Activated B cell treated with CpG ODN at 0.5 μM for 24 hours (primary cell): ENCODE results near the gene KCNJ9. TPM values are rescaled to one million over a fixed set of nuclear protein-coding genes. Genes with fewer than 3 reads are reported as not detected.

Source experiments
- ATAC-seq: fragments of 200-7000 bp; cut with Tn5 transposase; one replicate; pipeline ENCODE4 v1.10.0; 2021; ENCODE audit warnings: low read depth, mild to moderate bottlenecking, moderate library complexity
- CTCF ChIA-PET: fragments of 350-600 bp; sonication (Branson Sonifier 250); formaldehyde crosslinking; loops from one replicate; lab custom pipeline; 2021; ENCODE audit warnings: antibody characterized with exemption; lab: Charles Lee
- POLR2A ChIA-PET: fragments of 350-600 bp; sonication (Branson Sonifier 250); formaldehyde crosslinking; loops from one replicate; lab custom pipeline; 2021; ENCODE audit warnings: antibody characterized with exemption; lab: Charles Lee
- DNase-seq: peaks from one replicate; pipeline ENCODE4 v3.0.0; 2022
- H3K27ac Mint-ChIP-seq: one replicate; pipeline ENCODE4 v1.8.0; 2020; ENCODE audit warnings: mixed read lengths
- H3K27me3 Mint-ChIP-seq: one replicate; pipeline ENCODE4 v1.8.0; 2021; ENCODE audit warnings: mixed read lengths
- H3K36me3 Mint-ChIP-seq: one replicate; pipeline ENCODE4 v1.8.0; 2021; ENCODE audit warnings: low read depth, mixed read lengths
- H3K4me1 Mint-ChIP-seq: one replicate; pipeline ENCODE4 v1.8.0; 2021; ENCODE audit warnings: mixed read lengths
- H3K4me3 Mint-ChIP-seq: one replicate; pipeline ENCODE4 v1.8.0; 2020; ENCODE audit warnings: mild to moderate bottlenecking, mixed read lengths
- H3K9me3 Mint-ChIP-seq: one replicate; pipeline ENCODE4 v1.8.0; 2020; ENCODE audit warnings: mixed read lengths
- CTCF ChIP-seq: fragments of 200-600 bp; IDR thresholded peaks from one replicate; pipeline ENCODE4 v1.8.0; 2022; ENCODE audit warnings: antibody characterized with exemption, mild to moderate bottlenecking
- intact Hi-C: fragments of 100-400 bp; cut with micrococcal nuclease; formaldehyde crosslinking; loops from one replicate; pipeline ENCODE4 v1.15.1; 2024
- total RNA-seq: library from RNA; stranded (reverse); gene quantifications from 2 replicates; pipeline ENCODE4 v1.2.3, GENCODE V29; 2022

Gene KCNJ9
- total RNA-seq, 1 donor from 2014 or later, result not detected

- ATAC-seq (no peak), DNase-seq (no peak)
- ChIA-PET CTCF (no interaction called here), POLR2A (no interaction called here)
- H3K9me3 Mint-ChIP-seq, result no peaks in the 10 kb centered on the region
- intact Hi-C loops, result no loop called here
- no peaks in the 10 kb centered on the region for H3K36me3 Mint-ChIP-seq
- TF ChIP-seq CTCF, result no peak
- peaks cover 12% of the 10 kb centered on the region for H3K27me3 Mint-ChIP-seq
- no peak overlapping the region for H3K27ac Mint-ChIP-seq
- H3K4me3 Mint-ChIP-seq, result no peak overlapping the region
- no peaks in the 10 kb centered on the region for H3K4me1 Mint-ChIP-seq
Measured at GRCh38 chr1:160129966-160130365, 48.6 kb downstream of the KCNJ9 start.

- no peak overlapping the region for H3K27ac Mint-ChIP-seq
- DNase-seq, result no peak
- no peaks in the 10 kb centered on the region for H3K9me3 Mint-ChIP-seq
- H3K4me1 Mint-ChIP-seq, result no peaks in the 10 kb centered on the region
- ChIA-PET POLR2A (no interaction called here), CTCF (no interaction called here)
- H3K36me3 Mint-ChIP-seq, result no peaks in the 10 kb centered on the region
- H3K4me3 Mint-ChIP-seq, result no peak overlapping the region
- TF ChIP-seq CTCF, result no peak
- peaks cover 14% of the 10 kb centered on the region for H3K27me3 Mint-ChIP-seq
- intact Hi-C loops, result no loop called here
- ATAC-seq, result no peak
Measured at GRCh38 chr1:160130486-160130885, 49.1 kb downstream of the KCNJ9 start.

- TF ChIP-seq CTCF, result no peak
- H3K9me3 Mint-ChIP-seq, result no peaks in the 10 kb centered on the region
- no peaks in the 10 kb centered on the region for H3K36me3 Mint-ChIP-seq
- CTCF ChIA-PET, result no interaction called here
- intact Hi-C loops, result no loop called here
- ATAC-seq, result no peak
- DNase-seq, result no peak
- POLR2A ChIA-PET, result no interaction called here
- peaks cover 14% of the 10 kb centered on the region for H3K27me3 Mint-ChIP-seq
- H3K4me1 Mint-ChIP-seq, result no peaks in the 10 kb centered on the region
- no peak overlapping the region for H3K4me3 Mint-ChIP-seq
- no peak overlapping the region for H3K27ac Mint-ChIP-seq
Measured at GRCh38 chr1:160130939-160131338, 49.6 kb downstream of the KCNJ9 start.

DNA sequence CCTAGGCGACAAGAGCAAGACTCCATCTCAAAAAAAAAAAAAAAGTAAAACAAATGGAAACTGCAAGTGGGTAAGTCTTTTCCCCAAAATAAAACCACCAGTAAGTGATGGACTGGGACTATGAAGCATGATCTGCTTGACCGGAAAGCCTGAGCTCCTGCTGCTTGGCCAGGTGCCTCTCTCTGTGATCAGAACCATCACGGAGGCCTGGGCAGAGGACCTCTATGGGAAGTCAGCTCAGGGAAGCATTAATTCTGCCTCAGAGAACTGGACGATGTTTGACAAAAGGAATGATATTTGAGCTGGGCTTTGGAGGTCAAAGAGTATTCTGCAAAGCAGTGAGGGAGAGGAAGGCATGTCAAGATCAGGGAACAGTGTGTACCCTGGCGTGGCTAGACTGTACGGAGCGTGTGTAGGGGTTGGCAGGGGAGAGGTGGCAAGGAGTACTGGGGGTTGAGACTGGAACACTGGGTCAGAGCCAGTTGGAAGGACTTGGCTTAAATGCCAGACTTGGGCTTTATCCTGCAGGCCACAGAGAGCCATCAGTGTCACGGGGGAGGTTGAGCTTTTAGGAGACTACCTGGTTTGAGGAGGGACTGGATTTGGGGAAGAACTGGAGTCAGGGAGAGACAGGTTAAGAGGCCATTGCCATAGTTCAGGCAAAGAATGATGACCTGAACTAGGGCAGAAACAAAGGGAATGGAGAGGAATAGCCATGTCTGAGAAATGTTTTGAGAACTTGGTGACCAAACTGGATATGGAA, 50.6 kb downstream of the KCNJ9 start:
- peaks cover 15% of the 10 kb centered on the region for H3K27me3 Mint-ChIP-seq
- H3K27ac Mint-ChIP-seq, result no peak overlapping the region
- ATAC-seq, result no peak
- CTCF ChIA-PET, result no interaction called here
- no peak for DNase-seq
- POLR2A ChIA-PET, result no interaction called here
- H3K9me3 Mint-ChIP-seq, result no peaks in the 10 kb centered on the region
- no peak for TF ChIP-seq CTCF
- intact Hi-C loops, result no loop called here
- no peak overlapping the region for H3K4me3 Mint-ChIP-seq
- H3K4me1 Mint-ChIP-seq, result no peaks in the 10 kb centered on the region
- H3K36me3 Mint-ChIP-seq, result no peaks in the 10 kb centered on the region

DNA sequence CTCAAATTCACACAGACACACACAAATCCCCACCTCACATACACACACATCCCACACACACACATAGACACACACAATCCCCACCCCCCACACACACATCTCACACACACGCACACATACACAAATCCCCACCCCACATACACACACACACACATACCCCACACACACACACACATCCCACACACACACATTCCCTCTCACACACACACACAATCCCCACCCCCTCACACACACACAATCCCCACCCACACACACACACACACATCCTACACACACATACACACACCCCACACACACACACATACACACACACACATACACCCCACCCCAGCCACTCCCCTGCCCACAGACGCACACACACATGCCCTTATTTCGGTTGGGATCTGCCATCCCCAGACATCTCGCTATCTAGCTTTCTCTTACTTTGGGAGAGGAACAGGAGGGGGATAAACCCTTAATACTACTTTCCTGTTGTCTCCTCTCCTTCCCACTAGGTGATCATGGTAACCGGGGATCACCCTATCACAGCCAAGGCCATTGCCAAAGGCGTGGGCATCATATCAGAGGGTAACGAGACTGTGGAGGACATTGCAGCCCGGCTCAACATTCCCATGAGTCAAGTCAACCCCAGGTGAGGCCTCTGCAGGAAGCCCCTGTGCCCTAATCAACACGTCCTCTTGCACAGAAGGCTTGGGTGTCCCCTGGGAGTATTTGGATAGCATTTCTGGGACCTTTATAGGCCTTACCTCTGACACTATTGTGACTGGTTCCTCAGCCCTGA, 52.8 kb downstream of the KCNJ9 start:
- CTCF ChIA-PET, result no interaction called here
- H3K27me3 Mint-ChIP-seq, result peaks cover 17% of the 10 kb centered on the region
- TF ChIP-seq CTCF, result no peak
- intact Hi-C loops, result no loop called here
- DNase-seq (no peak), ATAC-seq (no peak)
- H3K4me1 Mint-ChIP-seq, result no peaks in the 10 kb centered on the region
- H3K27ac Mint-ChIP-seq, result no peak overlapping the region
- H3K9me3 Mint-ChIP-seq, result no peaks in the 10 kb centered on the region
- POLR2A ChIA-PET, result no interaction called here
- no peak overlapping the region for H3K4me3 Mint-ChIP-seq
- H3K36me3 Mint-ChIP-seq, result no peaks in the 10 kb centered on the region
